Measurements from ENCODE around the gene FGFR2. TPM values are rescaled to one million over a fixed set of nuclear protein-coding genes. Genes with fewer than 3 reads are reported as not detected.

The FGFR2 gene
- total RNA-seq, 3 donors from 2014 or later = 31.8 to 62.8 (median 44.3) TPM

GRCh38 chr10:121589553-121589952 lies 8.7 kb downstream of the FGFR2 start:
- H3K36me3 ChIP-seq = no peaks in the 10 kb centered on the region
- H3K27me3 ChIP-seq = no peaks in the 10 kb centered on the region
- TF ChIP-seq, protein P1, sequence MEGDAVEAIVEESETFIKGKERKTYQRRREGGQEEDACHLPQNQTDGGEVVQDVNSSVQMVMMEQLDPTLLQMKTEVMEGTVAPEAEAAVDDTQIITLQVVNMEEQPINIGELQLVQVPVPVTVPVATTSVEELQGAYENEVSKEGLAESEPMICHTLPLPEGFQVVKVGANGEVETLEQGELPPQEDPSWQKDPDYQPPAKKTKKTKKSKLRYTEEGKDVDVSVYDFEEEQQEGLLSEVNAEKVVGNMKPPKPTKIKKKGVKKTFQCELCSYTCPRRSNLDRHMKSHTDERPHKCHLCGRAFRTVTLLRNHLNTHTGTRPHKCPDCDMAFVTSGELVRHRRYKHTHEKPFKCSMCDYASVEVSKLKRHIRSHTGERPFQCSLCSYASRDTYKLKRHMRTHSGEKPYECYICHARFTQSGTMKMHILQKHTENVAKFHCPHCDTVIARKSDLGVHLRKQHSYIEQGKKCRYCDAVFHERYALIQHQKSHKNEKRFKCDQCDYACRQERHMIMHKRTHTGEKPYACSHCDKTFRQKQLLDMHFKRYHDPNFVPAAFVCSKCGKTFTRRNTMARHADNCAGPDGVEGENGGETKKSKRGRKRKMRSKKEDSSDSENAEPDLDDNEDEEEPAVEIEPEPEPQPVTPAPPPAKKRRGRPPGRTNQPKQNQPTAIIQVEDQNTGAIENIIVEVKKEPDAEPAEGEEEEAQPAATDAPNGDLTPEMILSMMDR (IDR thresholded peaks at IDR 0.05) = no peak
- no peak for TF ChIP-seq POLR2AphosphoS5 (IDR thresholded peaks at IDR 0.05)
- no peak for TF ChIP-seq POLR2A (IDR thresholded peaks at IDR 0.05)
- no peaks in the 10 kb centered on the region for H3K4me1 ChIP-seq
- no peak for DNase-seq (ENCODE audit: low spot score in 2 of 2)
- no peak overlapping the region for H3K27ac ChIP-seq
- intact Hi-C loops (cut with DNase I; ENCODE audit: low total_unique reads) = no loop called here
- no peaks in the 10 kb centered on the region for H3K9me3 ChIP-seq
- no peak overlapping the region for H3K4me3 ChIP-seq

DNA sequence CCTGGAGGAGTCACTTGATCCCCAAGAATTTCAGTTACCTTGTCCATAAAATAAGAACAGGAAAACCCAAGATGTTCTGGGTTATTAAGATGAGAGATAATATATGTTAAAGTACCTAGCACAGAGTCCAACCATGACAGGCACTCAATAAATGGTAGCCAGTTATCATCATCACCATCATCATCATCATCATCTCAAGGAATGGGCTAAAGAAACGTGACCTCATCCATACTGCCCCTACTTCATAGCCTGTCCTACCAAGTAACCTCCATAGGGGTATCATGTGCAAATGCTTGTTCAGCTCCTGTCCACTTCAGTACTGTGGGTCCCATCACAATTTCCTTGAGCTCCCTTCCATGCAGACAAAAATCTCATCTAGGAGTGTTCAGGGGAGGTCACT lies 14.4 kb downstream of the FGFR2 start:
- intact Hi-C loops (cut with DNase I; ENCODE audit: low total_unique reads) = no loop called here
- Histone ChIP-seq H3K4me3 (no peak overlapping the region), H3K36me3 (no peaks in the 10 kb centered on the region), H3K4me1 (peaks cover 0 to 3% of the 10 kb centered on the region in 2 donors), H3K27ac (peak overlapping the region in 1 of 2 donors; percentile 40), H3K27me3 (no peaks in the 10 kb centered on the region), H3K9me3 (no peaks in the 10 kb centered on the region)
- TF ChIP-seq POLR2AphosphoS5 (IDR thresholded peaks at IDR 0.05) (no peak), POLR2A (IDR thresholded peaks at IDR 0.05) (no peak)
- DNase-seq (ENCODE audit: low spot score in 2 of 2) = no peak

DNA sequence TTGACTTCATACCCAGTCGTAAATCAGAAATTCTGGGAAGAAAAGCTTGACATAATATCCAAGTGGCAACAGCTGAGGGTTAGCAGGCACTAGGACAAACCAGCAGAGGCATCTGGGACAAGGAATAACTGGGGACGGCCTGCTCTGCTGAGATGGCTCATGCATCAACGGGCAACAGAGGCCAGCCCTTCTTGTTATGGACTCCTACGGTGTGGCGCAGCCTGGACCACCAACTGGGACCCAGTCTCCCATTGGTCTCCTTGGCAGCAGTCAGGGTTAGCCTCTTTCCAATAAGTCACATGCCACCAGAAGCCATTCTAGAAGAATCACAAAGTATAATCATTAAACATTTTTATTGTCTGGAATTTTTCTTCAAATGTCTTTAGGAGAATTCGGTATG lies 15.0 kb downstream of the FGFR2 start:
- no peak for DNase-seq (ENCODE audit: low spot score in 2 of 2)
- H3K27ac ChIP-seq = peak overlapping the region; percentile 40 to 55
- intact Hi-C loops (cut with DNase I; ENCODE audit: low total_unique reads) = no loop called here
- H3K4me1 ChIP-seq = peaks cover 0 to 3% of the 10 kb centered on the region in 2 donors
- no peak overlapping the region for H3K4me3 ChIP-seq
- TF ChIP-seq, protein P1 (IDR thresholded peaks at IDR 0.05) = no peak
- TF ChIP-seq POLR2AphosphoS5 (IDR thresholded peaks at IDR 0.05) (no peak), POLR2A (IDR thresholded peaks at IDR 0.05) (no peak)
- no peaks in the 10 kb centered on the region for H3K36me3 ChIP-seq
- H3K9me3 ChIP-seq = no peaks in the 10 kb centered on the region
- H3K27me3 ChIP-seq = no peaks in the 10 kb centered on the region

- TF ChIP-seq POLR2A (IDR thresholded peaks at IDR 0.05) (no peak), POLR2AphosphoS5 (IDR thresholded peaks at IDR 0.05) (no peak)
- TF ChIP-seq, protein P1 (IDR thresholded peaks at IDR 0.05) = no peak
- no peak for DNase-seq (ENCODE audit: low spot score in 2 of 2)
- Histone ChIP-seq H3K27me3 (no peaks in the 10 kb centered on the region), H3K4me1 (peaks cover 0 to 3% of the 10 kb centered on the region in 2 donors), H3K36me3 (no peaks in the 10 kb centered on the region), H3K4me3 (peak overlapping the region in 2 of 3 donors; percentile 2), H3K27ac (peak overlapping the region; percentile 67 to 77), H3K9me3 (no peaks in the 10 kb centered on the region)
- intact Hi-C loops (cut with DNase I; ENCODE audit: low total_unique reads) = no loop called here
Observed at GRCh38 chr10:121580276-121581116, 17.7 kb downstream of the FGFR2 start.

- peak in 1 of 2 donors; percentile 61 for DNase-seq (ENCODE audit: low spot score in 2 of 2)
- Histone ChIP-seq H3K36me3 (no peaks in the 10 kb centered on the region), H3K9me3 (no peaks in the 10 kb centered on the region), H3K27me3 (no peaks in the 10 kb centered on the region), H3K27ac (peak overlapping the region; percentile 73 to 77), H3K4me3 (no peak overlapping the region), H3K4me1 (peaks cover 0 to 3% of the 10 kb centered on the region in 2 donors)
- intact Hi-C loops (cut with DNase I; ENCODE audit: low total_unique reads) = no loop called here
- TF ChIP-seq POLR2AphosphoS5 (IDR thresholded peaks at IDR 0.05) (no peak), POLR2A (IDR thresholded peaks at IDR 0.05) (no peak)
- TF ChIP-seq, protein P1 (IDR thresholded peaks at IDR 0.05) = no peak
Observed at GRCh38 chr10:121579656-121580055, 18.6 kb downstream of the FGFR2 start.

Data from breast epithelium (tissue), 4 donors.